HEK293T (cell line): ENCODE measurements around the gene TSC1.

Experiments used
- ARNT ChIP-seq: fragments of 450-650 bp; IDR thresholded peaks from 2 replicates; pipeline ENCODE4 v1.6.1; 2017; ENCODE audit warnings: mild to moderate bottlenecking
- BHLHE40 ChIP-seq: fragments of 450-650 bp; IDR thresholded peaks from 2 replicates; pipeline ENCODE4 v1.6.1; 2016; ENCODE audit warnings: mild to moderate bottlenecking, moderate library complexity, borderline replicate concordance
- CTBP1 ChIP-seq: fragments of 450-650 bp; IDR thresholded peaks from 2 replicates; pipeline ENCODE4 v1.6.1; 2016; ENCODE audit warnings: borderline replicate concordance
- ELF4 ChIP-seq: fragments of 450-650 bp; IDR thresholded peaks from 2 replicates; pipeline ENCODE4 v1.6.1; 2017; ENCODE audit warnings: antibody characterized with exemption
- FOXM1 ChIP-seq: fragments of 450-650 bp; IDR thresholded peaks from 2 replicates; pipeline ENCODE4 v1.6.1; 2017; ENCODE audit warnings: mild to moderate bottlenecking, borderline replicate concordance
- HDGF ChIP-seq: fragments of 450-650 bp; IDR thresholded peaks from 2 replicates; pipeline ENCODE4 v1.6.1; 2017; ENCODE audit warnings: antibody characterized with exemption, borderline replicate concordance
- SP1 ChIP-seq: fragments of 450-650 bp; IDR thresholded peaks from 2 replicates; pipeline ENCODE4 v1.6.1; 2017
- SUZ12 ChIP-seq: fragments of 450-650 bp; IDR thresholded peaks from 2 replicates; pipeline ENCODE4 v1.6.1; 2016; ENCODE audit warnings: mild to moderate bottlenecking
- TF ChIP-seq, protein P1 (sequence below): fragments of 450-650 bp; IDR thresholded peaks from 2 replicates; pipeline ENCODE4 v1.6.1; 2016

DNA sequence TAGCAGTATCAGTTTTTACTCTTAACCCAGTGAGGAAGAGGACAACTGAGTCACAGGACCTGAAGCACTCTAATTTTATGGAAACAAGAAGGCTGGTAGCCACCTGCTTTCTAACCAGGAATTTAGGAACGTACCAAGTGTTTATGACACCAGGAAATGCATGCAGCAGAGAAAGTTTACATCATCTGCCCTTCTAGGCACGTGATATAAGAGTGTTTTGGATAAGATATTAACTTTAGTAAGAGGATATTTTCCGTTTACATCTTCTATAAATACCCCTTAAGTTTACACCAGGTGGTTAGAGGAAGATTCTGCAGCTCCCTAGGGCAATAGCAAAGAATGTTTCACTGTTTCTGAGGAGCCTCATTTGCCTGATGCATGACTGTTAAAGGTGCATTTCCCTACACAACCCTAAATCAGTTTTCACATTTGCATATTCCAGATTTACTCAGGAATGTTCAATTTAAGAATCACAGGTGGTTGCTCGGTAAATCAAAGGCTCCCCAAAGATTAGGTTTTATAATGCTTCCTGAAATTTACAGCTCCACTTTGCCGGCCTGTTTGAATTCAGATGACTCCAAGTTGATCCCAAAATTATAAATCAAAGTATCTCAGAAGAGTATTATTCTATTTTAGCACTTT lies 1.8 kb downstream of the TSC1 start:
- TF ChIP-seq HDGF (no peak), ELF4 (no peak), ARNT (no peak), FOXM1 (no peak), BHLHE40 (no peak), CTBP1 (no peak), SP1 (no peak), SUZ12 (no peak)
- TF ChIP-seq, protein P1, sequence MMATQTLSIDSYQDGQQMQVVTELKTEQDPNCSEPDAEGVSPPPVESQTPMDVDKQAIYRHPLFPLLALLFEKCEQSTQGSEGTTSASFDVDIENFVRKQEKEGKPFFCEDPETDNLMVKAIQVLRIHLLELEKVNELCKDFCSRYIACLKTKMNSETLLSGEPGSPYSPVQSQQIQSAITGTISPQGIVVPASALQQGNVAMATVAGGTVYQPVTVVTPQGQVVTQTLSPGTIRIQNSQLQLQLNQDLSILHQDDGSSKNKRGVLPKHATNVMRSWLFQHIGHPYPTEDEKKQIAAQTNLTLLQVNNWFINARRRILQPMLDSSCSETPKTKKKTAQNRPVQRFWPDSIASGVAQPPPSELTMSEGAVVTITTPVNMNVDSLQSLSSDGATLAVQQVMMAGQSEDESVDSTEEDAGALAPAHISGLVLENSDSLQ = no peak
